ENCODE measurements around the gene SPATA13.
"Not testable (repeated sequence)": the region's sequence is repeated elsewhere in the genome, so short reads cannot be mapped to it uniquely, and the experiment has no call there.

SPATA13 gene

DNA sequence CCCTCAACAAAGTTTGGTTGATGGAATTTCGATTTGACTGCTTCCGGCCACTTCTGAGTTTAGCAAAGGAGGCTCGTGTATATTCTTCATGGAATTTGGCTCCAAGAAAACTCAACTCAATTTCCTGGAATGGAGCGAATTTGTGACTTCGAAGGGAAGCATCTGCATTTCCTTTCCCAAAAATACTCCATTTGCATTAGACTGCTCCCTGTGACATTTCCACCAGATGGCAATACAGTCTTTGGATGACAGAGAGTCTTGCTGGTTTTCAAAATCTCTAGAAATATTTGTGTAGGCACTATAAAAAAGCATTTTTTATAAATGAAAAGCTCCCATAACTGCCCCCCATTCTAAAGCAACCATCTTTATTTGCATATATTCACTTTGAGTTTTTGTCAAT, 152.9 kb downstream of the SPATA13 start:
- H3K36me3 ChIP-seq (ENCODE audit: control insufficient read depth, insufficient read depth, low read length) = no peaks in the 10 kb centered on the region
- no peaks in the 10 kb centered on the region for H3K4me1 ChIP-seq (ENCODE audit: control insufficient read depth, insufficient read depth, low read length, poor library complexity, severe bottlenecking)
- no peak for DNase-seq
- H3K9me3 ChIP-seq (ENCODE audit: control insufficient read depth, low read length) = no peaks in the 10 kb centered on the region
- H3K27me3 ChIP-seq (replicated peaks; ENCODE audit: control insufficient read depth, insufficient read depth, low read length, poor library complexity, severe bottlenecking) = no peaks in the 10 kb centered on the region
- no peak overlapping the region for H3K4me3 ChIP-seq (ENCODE audit: insufficient read depth, low read depth, low read length, poor library complexity, severe bottlenecking)
- no peak overlapping the region for H3K27ac ChIP-seq (ENCODE audit: insufficient read depth, low read length, poor library complexity, severe bottlenecking)

DNA sequence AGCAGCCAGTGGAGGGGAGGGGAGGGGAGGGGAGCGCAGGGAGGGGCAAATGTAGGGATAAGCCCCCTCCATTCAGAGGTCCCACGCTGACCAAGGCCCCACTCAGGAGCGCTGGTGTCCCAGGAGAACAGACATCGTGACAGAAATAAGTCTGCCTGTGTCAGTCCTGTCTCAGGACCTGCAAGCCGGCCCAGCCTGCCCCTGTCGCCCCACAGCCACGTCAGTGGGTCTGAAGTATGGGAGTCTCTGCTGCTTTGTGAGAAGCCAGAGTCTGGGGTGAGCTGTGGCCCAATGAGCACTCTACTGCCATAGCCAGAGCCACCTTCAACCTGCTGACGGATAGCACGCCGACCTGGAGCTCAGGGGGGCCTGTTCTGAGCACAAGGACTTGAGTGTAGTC, 157.3 kb downstream of the SPATA13 start:
- not testable (repeated sequence) for H3K36me3 ChIP-seq (ENCODE audit: control insufficient read depth, insufficient read depth, low read length); H3K4me3 ChIP-seq (ENCODE audit: insufficient read depth, low read depth, low read length, poor library complexity, severe bottlenecking); H3K4me1 ChIP-seq (ENCODE audit: control insufficient read depth, insufficient read depth, low read length, poor library complexity, severe bottlenecking); DNase-seq; H3K27me3 ChIP-seq (replicated peaks; ENCODE audit: control insufficient read depth, insufficient read depth, low read length, poor library complexity, severe bottlenecking); H3K27ac ChIP-seq (ENCODE audit: insufficient read depth, low read length, poor library complexity, severe bottlenecking); H3K9me3 ChIP-seq (ENCODE audit: control insufficient read depth, low read length)

DNA sequence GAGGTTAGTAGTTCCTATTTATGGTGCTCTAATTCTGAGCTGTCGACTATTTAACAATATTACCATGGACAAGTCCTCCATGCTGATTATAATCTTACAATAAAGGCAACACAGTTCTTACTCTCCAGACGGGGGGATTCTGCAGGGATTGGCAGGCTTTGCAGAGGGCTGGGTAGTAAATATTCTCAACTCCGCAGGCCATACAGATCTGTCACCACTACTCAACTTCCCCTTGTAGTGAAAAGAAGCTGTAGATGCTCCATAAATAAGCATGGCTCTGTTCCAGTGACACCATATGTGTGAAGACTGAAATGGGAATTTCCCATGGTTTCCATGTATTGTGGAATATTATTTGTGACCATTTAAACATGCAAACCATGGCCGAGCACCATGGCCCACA, 158.4 kb downstream of the SPATA13 start:
- DNase-seq; H3K9me3 ChIP-seq (ENCODE audit: control insufficient read depth, low read length); H3K4me3 ChIP-seq (ENCODE audit: insufficient read depth, low read depth, low read length, poor library complexity, severe bottlenecking); H3K4me1 ChIP-seq (ENCODE audit: control insufficient read depth, insufficient read depth, low read length, poor library complexity, severe bottlenecking); H3K27me3 ChIP-seq (replicated peaks; ENCODE audit: control insufficient read depth, insufficient read depth, low read length, poor library complexity, severe bottlenecking); H3K36me3 ChIP-seq (ENCODE audit: control insufficient read depth, insufficient read depth, low read length); H3K27ac ChIP-seq (ENCODE audit: insufficient read depth, low read length, poor library complexity, severe bottlenecking): not testable (repeated sequence)

DNA sequence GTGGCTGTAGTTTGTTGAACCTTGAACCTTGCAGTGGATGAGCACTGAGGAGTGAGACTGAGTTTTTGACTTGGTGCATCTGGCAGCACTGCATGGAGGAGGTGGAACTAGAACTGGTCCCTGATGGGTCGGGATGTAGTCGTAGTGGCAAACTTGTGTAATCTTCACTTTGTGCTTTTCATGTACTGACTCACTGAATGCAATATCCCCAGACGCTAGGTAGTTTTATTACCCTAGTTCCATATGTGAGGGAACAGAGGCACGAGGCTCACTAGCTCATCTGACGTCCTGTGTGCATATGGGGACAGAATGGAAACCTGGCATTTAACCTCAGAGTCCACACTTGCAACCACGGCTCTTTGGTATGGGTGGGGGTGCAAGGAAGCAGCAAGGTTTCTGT, 159.1 kb downstream of the SPATA13 start:
- not testable (repeated sequence) for H3K9me3 ChIP-seq (ENCODE audit: control insufficient read depth, low read length); H3K4me1 ChIP-seq (ENCODE audit: control insufficient read depth, insufficient read depth, low read length, poor library complexity, severe bottlenecking); H3K36me3 ChIP-seq (ENCODE audit: control insufficient read depth, insufficient read depth, low read length); H3K27me3 ChIP-seq (replicated peaks; ENCODE audit: control insufficient read depth, insufficient read depth, low read length, poor library complexity, severe bottlenecking); H3K4me3 ChIP-seq (ENCODE audit: insufficient read depth, low read depth, low read length, poor library complexity, severe bottlenecking); H3K27ac ChIP-seq (ENCODE audit: insufficient read depth, low read length, poor library complexity, severe bottlenecking); DNase-seq

DNA sequence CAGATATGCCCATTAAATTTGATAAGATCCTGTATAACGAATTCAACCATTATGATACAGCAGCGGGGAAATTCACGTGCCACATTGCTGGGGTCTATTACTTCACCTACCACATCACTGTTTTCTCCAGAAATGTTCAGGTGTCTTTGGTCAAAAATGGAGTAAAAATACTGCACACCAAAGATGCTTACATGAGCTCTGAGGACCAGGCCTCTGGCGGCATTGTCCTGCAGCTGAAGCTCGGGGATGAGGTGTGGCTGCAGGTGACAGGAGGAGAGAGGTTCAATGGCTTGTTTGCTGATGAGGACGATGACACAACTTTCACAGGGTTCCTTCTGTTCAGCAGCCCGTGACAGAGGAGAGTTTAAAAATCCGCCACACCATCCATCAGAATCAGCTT, 160.9 kb downstream of the SPATA13 start:
- not testable (repeated sequence) for H3K4me3 ChIP-seq (ENCODE audit: insufficient read depth, low read depth, low read length, poor library complexity, severe bottlenecking); H3K4me1 ChIP-seq (ENCODE audit: control insufficient read depth, insufficient read depth, low read length, poor library complexity, severe bottlenecking); H3K9me3 ChIP-seq (ENCODE audit: control insufficient read depth, low read length); H3K27ac ChIP-seq (ENCODE audit: insufficient read depth, low read length, poor library complexity, severe bottlenecking); H3K36me3 ChIP-seq (ENCODE audit: control insufficient read depth, insufficient read depth, low read length); DNase-seq; H3K27me3 ChIP-seq (replicated peaks; ENCODE audit: control insufficient read depth, insufficient read depth, low read length, poor library complexity, severe bottlenecking)

DNA sequence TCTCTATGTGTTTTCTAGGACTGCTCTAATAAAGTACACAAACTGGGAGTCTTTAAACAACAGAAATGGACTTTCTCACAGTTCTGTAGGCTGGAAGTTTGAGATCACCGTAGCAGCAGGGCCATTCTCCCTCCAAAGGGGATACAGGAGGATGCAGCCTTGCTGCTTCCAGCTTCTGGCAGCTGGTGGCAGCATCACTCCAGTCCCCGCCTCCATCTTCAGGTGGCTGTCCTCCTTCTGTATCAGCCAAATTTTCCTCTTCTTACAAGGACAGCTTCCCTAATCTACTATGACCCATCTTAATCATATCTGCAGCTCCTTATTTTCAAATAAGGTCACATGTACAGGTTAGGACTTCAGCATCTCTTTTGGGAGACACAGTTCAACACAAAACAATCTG, 161.9 kb downstream of the SPATA13 start:
- not testable (repeated sequence) for DNase-seq; H3K27me3 ChIP-seq (replicated peaks; ENCODE audit: control insufficient read depth, insufficient read depth, low read length, poor library complexity, severe bottlenecking); H3K27ac ChIP-seq (ENCODE audit: insufficient read depth, low read length, poor library complexity, severe bottlenecking); H3K9me3 ChIP-seq (ENCODE audit: control insufficient read depth, low read length); H3K36me3 ChIP-seq (ENCODE audit: control insufficient read depth, insufficient read depth, low read length); H3K4me3 ChIP-seq (ENCODE audit: insufficient read depth, low read depth, low read length, poor library complexity, severe bottlenecking); H3K4me1 ChIP-seq (ENCODE audit: control insufficient read depth, insufficient read depth, low read length, poor library complexity, severe bottlenecking)

DNA sequence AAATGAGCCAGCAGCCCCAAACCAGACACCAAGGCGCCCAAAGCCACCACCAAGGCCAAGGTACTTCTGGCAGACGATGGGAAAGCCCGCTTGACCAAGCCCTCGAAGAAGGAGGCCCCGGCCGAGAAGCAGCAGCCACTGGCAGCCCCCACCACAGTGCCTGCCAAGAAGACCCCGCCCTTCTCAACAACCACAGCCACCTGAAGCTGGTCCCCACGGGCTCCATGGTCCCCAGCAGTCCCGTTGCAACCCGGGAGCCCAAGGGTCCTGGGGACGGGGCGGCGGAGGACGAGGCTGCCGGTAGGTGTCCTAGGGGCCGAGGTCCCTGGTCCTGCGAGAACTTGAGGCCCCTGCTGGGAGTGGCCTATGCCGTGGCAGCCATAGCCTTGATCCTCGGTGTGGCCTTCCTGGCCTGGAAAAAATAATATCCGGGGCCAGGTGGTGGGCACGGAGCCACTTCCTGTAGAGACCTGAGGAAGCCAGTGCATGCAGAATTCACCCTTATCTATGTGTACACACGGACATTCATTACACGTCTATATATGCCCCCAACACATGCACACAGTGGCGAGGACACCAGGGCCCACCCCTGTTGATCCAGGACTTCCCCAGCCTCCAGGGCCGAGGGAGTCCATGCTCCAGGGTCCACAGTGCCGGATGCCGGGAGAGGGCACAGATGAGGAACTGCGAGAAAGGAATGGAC, 162.7 kb downstream of the SPATA13 start:
- Histone ChIP-seq H3K4me1 (ENCODE audit: control insufficient read depth, insufficient read depth, low read length, poor library complexity, severe bottlenecking) (no peaks in the 10 kb centered on the region), H3K36me3 (ENCODE audit: control insufficient read depth, insufficient read depth, low read length) (no peaks in the 10 kb centered on the region), H3K4me3 (ENCODE audit: insufficient read depth, low read depth, low read length, poor library complexity, severe bottlenecking) (no peak overlapping the region), H3K9me3 (ENCODE audit: control insufficient read depth, low read length) (no peaks in the 10 kb centered on the region), H3K27me3 (replicated peaks; ENCODE audit: control insufficient read depth, insufficient read depth, low read length, poor library complexity, severe bottlenecking) (no peaks in the 10 kb centered on the region), H3K27ac (ENCODE audit: insufficient read depth, low read length, poor library complexity, severe bottlenecking) (no peak overlapping the region)
- DNase-seq = no peak

DNA sequence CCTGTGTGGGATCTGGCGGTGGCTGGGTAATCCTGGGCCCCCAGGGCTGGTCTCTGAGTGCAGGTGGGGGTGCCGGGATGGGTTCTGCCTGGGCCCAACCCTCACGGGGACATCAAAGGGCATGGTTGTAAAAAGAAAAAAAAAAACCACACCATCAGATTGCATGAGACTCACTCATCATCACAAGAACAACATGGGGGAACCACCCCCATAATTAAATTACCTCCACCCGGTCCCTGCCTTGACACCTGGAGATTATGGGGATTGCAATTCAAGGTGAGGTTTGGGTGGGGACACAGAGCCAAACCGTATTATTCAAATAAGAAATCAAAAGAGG, 163.2 kb downstream of the SPATA13 start:
- DNase-seq = no peak
- no peaks in the 10 kb centered on the region for H3K36me3 ChIP-seq (ENCODE audit: control insufficient read depth, insufficient read depth, low read length)
- no peaks in the 10 kb centered on the region for H3K4me1 ChIP-seq (ENCODE audit: control insufficient read depth, insufficient read depth, low read length, poor library complexity, severe bottlenecking)
- H3K27me3 ChIP-seq (replicated peaks; ENCODE audit: control insufficient read depth, insufficient read depth, low read length, poor library complexity, severe bottlenecking) = no peaks in the 10 kb centered on the region
- no peaks in the 10 kb centered on the region for H3K9me3 ChIP-seq (ENCODE audit: control insufficient read depth, low read length)
- no peak overlapping the region for H3K4me3 ChIP-seq (ENCODE audit: insufficient read depth, low read depth, low read length, poor library complexity, severe bottlenecking)
- no peak overlapping the region for H3K27ac ChIP-seq (ENCODE audit: insufficient read depth, low read length, poor library complexity, severe bottlenecking)

DNA sequence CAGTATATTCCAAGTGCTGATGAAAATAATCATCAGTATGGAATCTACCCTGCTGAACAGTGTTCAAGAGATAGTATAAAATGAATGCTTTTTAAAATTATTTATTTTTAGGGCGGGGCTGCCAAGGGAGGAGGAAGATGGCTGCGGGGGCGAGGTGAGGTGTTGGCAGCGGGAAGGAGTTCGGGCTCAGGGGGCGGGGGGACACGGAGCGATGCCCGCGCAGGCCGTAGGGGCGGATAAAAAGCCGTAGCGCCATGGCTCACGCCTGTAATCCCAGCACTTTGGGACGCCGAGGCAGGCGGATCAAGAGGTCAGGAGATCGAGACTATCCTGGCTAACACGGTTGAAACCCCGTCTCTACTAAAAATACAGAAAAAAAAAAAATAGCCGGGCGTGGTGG, 167.1 kb downstream of the SPATA13 start:
- not testable (repeated sequence) for H3K9me3 ChIP-seq (ENCODE audit: control insufficient read depth, low read length); DNase-seq; H3K36me3 ChIP-seq (ENCODE audit: control insufficient read depth, insufficient read depth, low read length); H3K4me3 ChIP-seq (ENCODE audit: insufficient read depth, low read depth, low read length, poor library complexity, severe bottlenecking); H3K27ac ChIP-seq (ENCODE audit: insufficient read depth, low read length, poor library complexity, severe bottlenecking); H3K4me1 ChIP-seq (ENCODE audit: control insufficient read depth, insufficient read depth, low read length, poor library complexity, severe bottlenecking); H3K27me3 ChIP-seq (replicated peaks; ENCODE audit: control insufficient read depth, insufficient read depth, low read length, poor library complexity, severe bottlenecking)

DNA sequence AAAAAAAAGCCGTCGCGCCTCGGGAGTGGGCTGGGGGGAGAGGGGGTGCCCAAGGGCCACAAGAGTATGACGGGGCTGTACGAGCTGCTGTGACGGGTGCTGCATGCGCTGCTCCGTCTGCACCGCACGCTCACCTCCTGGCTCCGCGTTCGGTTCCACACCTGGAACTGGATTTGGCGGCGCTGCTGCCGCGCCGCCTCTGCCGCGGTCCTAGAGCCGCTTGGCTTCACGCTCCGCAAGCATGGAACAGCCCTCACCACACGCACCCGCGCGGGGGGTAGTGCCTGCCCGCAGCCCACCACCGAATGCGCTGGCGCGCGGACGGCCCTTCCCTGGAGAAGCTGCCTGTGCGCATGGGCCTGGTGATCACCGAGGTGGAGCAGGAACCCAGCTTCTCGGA, 167.6 kb downstream of the SPATA13 start:
- Histone ChIP-seq H3K27ac (ENCODE audit: insufficient read depth, low read length, poor library complexity, severe bottlenecking) (no peak overlapping the region), H3K27me3 (replicated peaks; ENCODE audit: control insufficient read depth, insufficient read depth, low read length, poor library complexity, severe bottlenecking) (no peaks in the 10 kb centered on the region), H3K36me3 (ENCODE audit: control insufficient read depth, insufficient read depth, low read length) (no peaks in the 10 kb centered on the region), H3K4me3 (ENCODE audit: insufficient read depth, low read depth, low read length, poor library complexity, severe bottlenecking) (no peak overlapping the region), H3K9me3 (ENCODE audit: control insufficient read depth, low read length) (no peaks in the 10 kb centered on the region), H3K4me1 (ENCODE audit: control insufficient read depth, insufficient read depth, low read length, poor library complexity, severe bottlenecking) (no peaks in the 10 kb centered on the region)
- DNase-seq = no peak

DNA sequence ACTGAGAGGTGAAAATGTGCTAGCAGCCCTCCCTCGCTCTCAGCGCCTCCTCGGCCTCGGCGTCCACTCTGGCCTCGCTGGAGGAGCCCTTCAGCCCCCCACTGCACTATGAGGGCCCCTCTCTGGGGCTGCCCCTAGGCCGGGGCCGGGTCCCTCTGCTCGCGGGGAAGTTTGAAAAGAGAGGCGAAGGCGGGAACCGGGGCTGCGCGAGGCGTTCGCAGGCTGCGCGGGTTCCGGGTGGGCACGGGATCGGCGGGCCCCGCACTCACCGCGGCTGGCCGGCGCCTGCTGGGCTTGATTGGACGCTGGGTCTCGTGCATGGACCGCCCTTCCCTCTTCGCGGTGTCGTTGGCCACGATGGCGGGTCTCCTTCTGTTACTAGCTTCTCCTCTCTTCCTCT, 178.2 kb downstream of the SPATA13 start:
- Histone ChIP-seq H3K27me3 (replicated peaks; ENCODE audit: control insufficient read depth, insufficient read depth, low read length, poor library complexity, severe bottlenecking) (peaks cover 6% of the 10 kb centered on the region), H3K4me1 (ENCODE audit: control insufficient read depth, insufficient read depth, low read length, poor library complexity, severe bottlenecking) (no peaks in the 10 kb centered on the region), H3K36me3 (ENCODE audit: control insufficient read depth, insufficient read depth, low read length) (no peaks in the 10 kb centered on the region), H3K9me3 (ENCODE audit: control insufficient read depth, low read length) (no peaks in the 10 kb centered on the region), H3K27ac (ENCODE audit: insufficient read depth, low read length, poor library complexity, severe bottlenecking) (no peak overlapping the region), H3K4me3 (ENCODE audit: insufficient read depth, low read depth, low read length, poor library complexity, severe bottlenecking) (no peak overlapping the region)
- no peak for DNase-seq
